AG04449 (cell line): Measurements from ENCODE around the gene PSKH1.

Experiments used
- CTCF ChIA-PET: fragments of 350-600 bp; formaldehyde crosslinking; extraction: SDS; loops from one replicate; lab custom pipeline; 2021; ENCODE audit warnings: antibody characterized with exemption; lab: Yijun Ruan, JAX
- POLR2A ChIA-PET: fragments of 400-600, 350-600 bp; formaldehyde crosslinking; extraction: SDS; loops from one replicate; lab custom pipeline; 2020; ENCODE audit warnings: antibody characterized with exemption, inconsistent platforms; lab: Yijun Ruan, JAX
- DNase-seq: peaks from one replicate; pipeline ENCODE4 v3.0.0-alpha.2; 2010; ENCODE audit warnings: low read depth, low spot score
- H3K4me3 ChIP-seq: 2 replicates; pipeline ENCODE4 v1.5.1; 2011; ENCODE audit warnings: low read depth, mild to moderate bottlenecking, control low read depth, low read length
- TF ChIP-seq, protein P1 (sequence below): IDR thresholded peaks from one replicate; pipeline ENCODE4 v1.5.1; 2011; ENCODE audit warnings: mild to moderate bottlenecking, moderate library complexity, low read length, control low read depth, inconsistent platforms; ENCODE audit not compliant: insufficient read depth; ENCODE audit errors: missing control alignments

The PSKH1 gene

DNA sequence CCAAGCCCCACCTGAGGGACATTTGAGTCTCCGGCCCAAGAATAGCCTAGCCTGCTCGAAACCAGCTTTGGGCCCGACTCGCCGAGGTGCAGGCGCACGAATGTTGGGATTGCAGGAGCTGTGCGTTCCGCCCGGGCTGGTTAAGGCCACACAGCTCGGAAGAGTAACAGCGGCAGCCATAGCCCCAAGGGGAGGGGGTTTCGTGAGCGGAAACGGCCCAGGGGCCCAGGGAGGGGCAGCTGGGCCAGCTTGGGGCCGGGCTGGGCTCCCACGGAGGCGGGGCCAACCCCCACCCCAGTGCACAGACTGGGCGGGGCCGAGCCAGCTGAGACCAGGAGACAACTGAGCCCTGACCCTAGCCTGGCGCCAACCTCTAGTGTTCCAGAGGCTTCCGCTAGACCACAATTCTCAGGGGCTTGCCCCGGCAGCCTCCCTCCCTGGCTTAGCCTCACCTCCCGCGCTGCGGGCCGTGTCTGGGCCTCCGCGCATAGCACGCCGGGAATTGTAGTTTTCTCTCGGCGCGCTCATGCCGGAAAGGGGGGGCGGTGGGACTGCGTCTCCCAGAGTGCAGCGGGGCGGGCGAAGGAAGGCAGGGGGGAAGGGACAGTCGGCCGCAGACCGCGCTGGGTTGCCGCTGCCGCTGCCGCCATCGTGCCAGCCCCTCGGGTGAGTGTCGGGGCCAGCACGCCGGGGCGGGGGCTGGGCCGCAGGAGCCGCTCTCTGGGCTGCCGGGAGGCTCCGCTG, 46.6 kb upstream of the PSKH1 start, which contains the start of gene NUTF2:
NUTF2 (plus strand) TSS at position 614 of the 744 bp plus-strand sequence. CDS start 18,198 bp downstream, outside the sequence.
- TF ChIP-seq, protein P1, sequence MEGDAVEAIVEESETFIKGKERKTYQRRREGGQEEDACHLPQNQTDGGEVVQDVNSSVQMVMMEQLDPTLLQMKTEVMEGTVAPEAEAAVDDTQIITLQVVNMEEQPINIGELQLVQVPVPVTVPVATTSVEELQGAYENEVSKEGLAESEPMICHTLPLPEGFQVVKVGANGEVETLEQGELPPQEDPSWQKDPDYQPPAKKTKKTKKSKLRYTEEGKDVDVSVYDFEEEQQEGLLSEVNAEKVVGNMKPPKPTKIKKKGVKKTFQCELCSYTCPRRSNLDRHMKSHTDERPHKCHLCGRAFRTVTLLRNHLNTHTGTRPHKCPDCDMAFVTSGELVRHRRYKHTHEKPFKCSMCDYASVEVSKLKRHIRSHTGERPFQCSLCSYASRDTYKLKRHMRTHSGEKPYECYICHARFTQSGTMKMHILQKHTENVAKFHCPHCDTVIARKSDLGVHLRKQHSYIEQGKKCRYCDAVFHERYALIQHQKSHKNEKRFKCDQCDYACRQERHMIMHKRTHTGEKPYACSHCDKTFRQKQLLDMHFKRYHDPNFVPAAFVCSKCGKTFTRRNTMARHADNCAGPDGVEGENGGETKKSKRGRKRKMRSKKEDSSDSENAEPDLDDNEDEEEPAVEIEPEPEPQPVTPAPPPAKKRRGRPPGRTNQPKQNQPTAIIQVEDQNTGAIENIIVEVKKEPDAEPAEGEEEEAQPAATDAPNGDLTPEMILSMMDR: no peak
- POLR2A ChIA-PET: interaction anchor here (0.5 to 1.5 kb wide), 8 partner anchors 11 to 290 kb away, joined by 3 to 5 read pairs (median 3); no protein-coding TSS in a partner anchor
- CTCF ChIA-PET: interaction anchor here (1.1 to 4.3 kb wide), 10 partner anchors 9 to 325 kb away, joined by 3 to 21 read pairs (median 6); no protein-coding TSS in a partner anchor
- DNase-seq: no peak
- H3K4me3 ChIP-seq: peak within 1 kb of the TSS; percentile 86

DNA sequence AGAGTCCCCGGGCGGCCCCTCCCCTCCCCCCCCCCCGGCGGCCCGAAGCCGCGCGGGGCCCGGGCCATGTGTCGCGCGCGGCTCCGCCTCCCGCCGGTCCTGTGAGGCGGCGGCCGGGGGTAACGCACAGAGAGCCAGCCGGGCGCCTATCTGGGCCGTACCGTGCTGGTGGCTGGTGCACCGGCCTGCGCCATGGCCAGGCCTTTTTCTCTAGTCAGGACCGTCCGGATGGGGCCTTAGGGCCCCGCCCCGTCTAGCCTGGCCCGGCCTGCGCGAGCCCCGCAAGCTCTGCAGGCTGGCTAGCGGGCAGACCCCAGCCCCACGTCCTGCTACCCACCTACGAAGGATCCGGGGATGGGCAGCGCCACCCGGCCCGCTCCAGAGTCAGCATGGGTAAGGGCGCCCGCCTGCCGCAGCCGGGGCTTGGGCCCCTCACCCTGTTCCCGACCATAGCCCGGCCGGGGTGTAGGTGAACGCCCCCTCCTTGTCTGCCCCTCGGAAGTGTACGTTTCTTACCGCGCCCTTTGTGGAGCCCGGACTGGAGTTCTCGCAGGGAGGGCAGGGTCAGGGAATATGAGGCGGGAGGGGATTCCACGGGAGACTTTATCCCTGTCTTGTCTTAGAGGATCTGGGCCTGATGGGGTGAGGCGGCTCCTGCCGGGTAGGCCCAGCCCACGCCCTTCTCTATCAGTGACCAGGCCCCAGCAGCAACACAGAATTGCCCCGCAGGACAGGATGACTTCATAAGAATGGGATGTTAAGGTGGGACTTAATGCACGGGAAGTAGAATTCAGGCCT, 45.8 kb upstream of the PSKH1 start, which contains the start of gene CENPT:
CENPT (minus strand) TSS at position 630 of the 798 bp plus-strand sequence. CDS start 13,834 bp downstream, outside the sequence.
- CTCF ChIA-PET: interaction anchor here (0.9 to 4.3 kb wide), 6 partner anchors 10 to 326 kb away, joined by 3 to 21 read pairs (median 5); no protein-coding TSS in a partner anchor
- TF ChIP-seq, protein P1: no peak
- POLR2A ChIA-PET: interaction anchor here (0.5 kb wide), 1 partner anchor 44 kb away, joined by 5 read pairs; no protein-coding TSS in a partner anchor
- no peak for DNase-seq
- H3K4me3 ChIP-seq: peak within 1 kb of the TSS; percentile 86

DNA sequence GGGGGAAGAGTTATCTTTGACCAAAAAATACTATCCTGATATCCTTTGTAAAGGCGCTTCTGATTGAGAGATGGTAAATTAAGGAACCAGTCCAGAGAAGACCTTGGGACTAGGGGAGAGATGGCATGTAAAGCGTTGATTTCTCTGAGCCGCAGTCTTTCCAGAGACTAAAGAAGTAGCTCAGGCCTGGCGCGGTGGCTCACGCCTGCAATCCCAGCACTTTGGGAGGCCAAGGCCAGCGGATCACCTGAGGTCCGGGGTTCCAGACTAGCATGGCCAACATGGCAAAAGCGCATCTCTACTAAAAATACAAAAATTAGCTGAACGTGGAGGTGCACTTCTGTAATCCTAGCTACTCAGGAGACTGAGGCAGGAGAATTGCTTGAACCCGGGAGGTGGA, 44.9 kb upstream of the PSKH1 start:
- CTCF ChIA-PET: interaction anchor here (0.8 to 2.1 kb wide), 4 partner anchors 32 to 327 kb away, joined by 3 to 6 read pairs (median 3); no protein-coding TSS in a partner anchor
- POLR2A ChIA-PET: interaction anchor here (0.8 to 1.2 kb wide), 2 partner anchors 9 to 15 kb away, joined by 3 read pairs; no protein-coding TSS in a partner anchor
- peak overlapping the region; percentile 86 for H3K4me3 ChIP-seq
- TF ChIP-seq, protein P1: no peak
- DNase-seq: no peak

DNA sequence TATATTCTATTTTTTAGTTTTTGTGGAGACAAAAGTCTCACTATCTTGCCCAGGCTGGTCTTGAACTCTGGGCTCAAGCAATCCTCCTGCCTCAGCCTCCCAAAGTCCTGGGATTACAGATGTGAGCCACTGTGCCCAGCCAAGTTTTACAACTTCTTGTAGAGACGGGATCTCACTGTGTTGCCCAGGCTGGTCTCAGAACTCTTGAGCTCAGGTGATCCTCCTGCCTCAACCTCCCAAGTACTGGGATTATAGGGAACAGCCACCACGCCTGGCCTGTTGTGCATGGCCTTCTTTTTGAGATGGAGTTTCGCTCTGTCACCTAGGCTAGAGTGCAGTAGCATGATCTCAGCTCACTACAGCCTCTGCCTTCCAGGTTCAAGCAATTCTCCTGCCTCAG, 39.4 kb upstream of the PSKH1 start:
- CTCF ChIA-PET: interaction anchor here (1.2 kb wide), 1 partner anchor 29 kb away, joined by 3 read pairs; no protein-coding TSS in a partner anchor
- no peak for DNase-seq
- POLR2A ChIA-PET: no interaction called here
- TF ChIP-seq, protein P1: no peak
- H3K4me3 ChIP-seq: no peak overlapping the region

DNA sequence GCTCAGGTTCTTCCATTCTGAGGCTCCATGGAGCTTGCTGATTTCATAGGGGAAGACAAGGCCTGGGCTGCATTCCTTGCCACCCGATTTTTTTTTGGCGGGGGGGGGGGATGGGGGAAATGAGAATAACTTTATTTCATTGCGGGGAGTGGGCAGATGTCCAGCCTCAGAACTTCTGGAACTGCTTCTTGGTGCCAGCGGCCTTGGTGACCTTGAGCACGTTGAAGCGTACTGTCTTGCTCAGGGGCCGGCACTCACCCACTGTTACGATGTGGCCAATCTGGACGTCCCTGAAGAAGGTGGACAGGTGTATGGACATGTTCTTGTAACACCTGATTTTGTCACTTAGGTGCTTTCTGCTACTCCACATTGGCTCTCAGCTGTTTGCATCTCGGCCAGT, 37.3 kb upstream of the PSKH1 start:
- ChIA-PET CTCF (interaction anchor here (0.8 to 1.0 kb wide), 2 partner anchors 10 to 28 kb away, joined by 3 to 4 read pairs; partner anchors contain the start of gene NRN1L), POLR2A (no interaction called here)
- TF ChIP-seq, protein P1: no peak
- DNase-seq: no peak
- H3K4me3 ChIP-seq: no peak overlapping the region
